Measurements from ENCODE around the gene TMEM81.

- no peak for TF ChIP-seq EZH2 (IDR thresholded peaks at IDR 0.05; ENCODE audit: low read depth)
- TF ChIP-seq, protein P1, sequence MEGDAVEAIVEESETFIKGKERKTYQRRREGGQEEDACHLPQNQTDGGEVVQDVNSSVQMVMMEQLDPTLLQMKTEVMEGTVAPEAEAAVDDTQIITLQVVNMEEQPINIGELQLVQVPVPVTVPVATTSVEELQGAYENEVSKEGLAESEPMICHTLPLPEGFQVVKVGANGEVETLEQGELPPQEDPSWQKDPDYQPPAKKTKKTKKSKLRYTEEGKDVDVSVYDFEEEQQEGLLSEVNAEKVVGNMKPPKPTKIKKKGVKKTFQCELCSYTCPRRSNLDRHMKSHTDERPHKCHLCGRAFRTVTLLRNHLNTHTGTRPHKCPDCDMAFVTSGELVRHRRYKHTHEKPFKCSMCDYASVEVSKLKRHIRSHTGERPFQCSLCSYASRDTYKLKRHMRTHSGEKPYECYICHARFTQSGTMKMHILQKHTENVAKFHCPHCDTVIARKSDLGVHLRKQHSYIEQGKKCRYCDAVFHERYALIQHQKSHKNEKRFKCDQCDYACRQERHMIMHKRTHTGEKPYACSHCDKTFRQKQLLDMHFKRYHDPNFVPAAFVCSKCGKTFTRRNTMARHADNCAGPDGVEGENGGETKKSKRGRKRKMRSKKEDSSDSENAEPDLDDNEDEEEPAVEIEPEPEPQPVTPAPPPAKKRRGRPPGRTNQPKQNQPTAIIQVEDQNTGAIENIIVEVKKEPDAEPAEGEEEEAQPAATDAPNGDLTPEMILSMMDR (conservative IDR thresholded peaks at IDR 0.05): no peak
Measured at GRCh38 chr1:205072881-205073280, 11.4 kb downstream of the TMEM81 start.

All from PC-9 (cell line).